H1 (cell line): Measurements from ENCODE around the gene RBMS2. TPM values are rescaled to one million over a fixed set of nuclear protein-coding genes. Genes with fewer than 3 reads are reported as not detected.

ENCODE experiments used
- CTCF ChIA-PET: fragments of 300-600 bp; sonication (Branson Sonifier 250); formaldehyde crosslinking; loops from one replicate; lab custom pipeline; 2021; ENCODE audit not compliant: partially characterized antibody; lab: Charles Lee
- POLR2A ChIA-PET: fragments of 300-600 bp; sonication (Branson Sonifier 250); formaldehyde crosslinking; loops from one replicate; lab custom pipeline; 2021; ENCODE audit warnings: inconsistent platforms; ENCODE audit not compliant: partially characterized antibody; lab: Charles Lee
- DNase-seq, 2 experiments: peaks; one replicate each; pipeline versions ENCODE4 v3.0.0 to v3.0.0-alpha.2; 2010 to 2022; ENCODE audit warnings: low spot score in 2 of 2, low read depth in 1 of 2, mixed read lengths in 1 of 2
- FAIRE-seq: peaks from 2 replicates; lab custom pipeline; 2011; peaks lifted over from hg19 to GRCh38; lab: Jason Lieb, UNC
- H2AFZ ChIP-seq: 2 replicates; pipeline ENCODE4 v1.8.1; 2012; ENCODE audit warnings: low read length, inconsistent platforms
- H2AK5ac ChIP-seq: 2 replicates; pipeline ENCODE4 v1.6.1; 2013; ENCODE audit warnings: low read depth, low read length
- H2BK120ac ChIP-seq: replicated peaks from 2 replicates; pipeline ENCODE3; 2013; ENCODE audit warnings: low read depth, low read length, inconsistent platforms
- H2BK12ac ChIP-seq: 2 replicates; pipeline ENCODE4 v1.6.1; 2013; ENCODE audit warnings: low read depth, low read length
- H2BK15ac ChIP-seq: 2 replicates; pipeline ENCODE4 v1.6.1; 2013; ENCODE audit warnings: low read length
- H2BK20ac ChIP-seq: 2 replicates; pipeline ENCODE4 v1.6.1; 2013; ENCODE audit warnings: low read length
- H2BK5ac ChIP-seq: 2 replicates; pipeline ENCODE4 v1.6.1; 2013; ENCODE audit warnings: low read depth, low read length
- H3K14ac ChIP-seq: 2 replicates; pipeline ENCODE4 v1.6.1; 2013; ENCODE audit warnings: inconsistent platforms; ENCODE audit not compliant: insufficient read length
- H3K18ac ChIP-seq: 2 replicates; pipeline ENCODE4 v1.6.1; 2013; ENCODE audit warnings: low read length; ENCODE audit errors: extremely low read depth
- H3K23ac ChIP-seq: 2 replicates; pipeline ENCODE4 v1.6.1; 2013; ENCODE audit warnings: inconsistent platforms; ENCODE audit not compliant: insufficient read length
- H3K23me2 ChIP-seq: 2 replicates; pipeline ENCODE4 v1.6.1; 2013; ENCODE audit warnings: low read depth, low read length
- H3K27ac ChIP-seq: 2 replicates; pipeline ENCODE4 v1.6.1; 2011; ENCODE audit warnings: low read depth, low read length, inconsistent platforms
- H3K27me3 ChIP-seq, 4 experiments: replicated peaks in 1 of 4; 1 replicate in 1 of 4; 2 replicates in 3 of 4; pipeline versions ENCODE4 v1.6.1 to v1.8.1; 2011 to 2013; ENCODE audit warnings: low read length in 3 of 4, mild to moderate bottlenecking in 3 of 4, inconsistent platforms in 2 of 4, mixed read lengths in 2 of 4, moderate library complexity in 1 of 4; ENCODE audit not compliant: control insufficient read depth in 3 of 4, insufficient read depth in 3 of 4; ENCODE audit errors: extremely low read depth in 1 of 4
- H3K36me3 ChIP-seq, 4 experiments: 2 replicates each; pipeline versions ENCODE4 v1.6.1 to v1.8.1; 2011 to 2013; ENCODE audit warnings: mild to moderate bottlenecking in 4 of 4, low read length in 3 of 4, moderate library complexity in 2 of 4, control low read depth in 1 of 4, inconsistent platforms in 1 of 4; ENCODE audit not compliant: insufficient read depth in 4 of 4, control insufficient read depth in 2 of 4
- H3K4ac ChIP-seq: replicated peaks from 2 replicates; pipeline ENCODE3; 2013; ENCODE audit warnings: low read length, low read depth, mixed read lengths, inconsistent platforms; ENCODE audit not compliant: insufficient read length
- H3K4me1 ChIP-seq, 4 experiments: replicated peaks in 1 of 4; 1 replicate in 1 of 4; 2 replicates in 3 of 4; pipeline versions ENCODE4 v1.6.1 to v1.8.1; 2011 to 2013; ENCODE audit warnings: low read length in 3 of 4, inconsistent platforms in 2 of 4, mixed read lengths in 1 of 4; ENCODE audit not compliant: insufficient read depth in 4 of 4, control insufficient read depth in 3 of 4
- H3K4me2 ChIP-seq, 2 experiments: 2 replicates each; pipeline versions ENCODE4 v1.6.1 to v1.8.1; 2011 to 2013; ENCODE audit warnings: low read depth in 2 of 2, low read length in 2 of 2, control low read depth in 1 of 2, inconsistent platforms in 1 of 2, mild to moderate bottlenecking in 1 of 2; ENCODE audit not compliant: insufficient read depth in 1 of 2
- H3K4me3 ChIP-seq, 4 experiments: fragments of 200-600, 300-600 bp in 1 of 4; sonication (generic), shearing (Covaris generic), sonication (Bioruptor Twin) in 1 of 4; 2 replicates each; pipeline versions ENCODE4 v1.5.1 to v1.8.1; 2011 to 2016; ENCODE audit warnings: low read length in 4 of 4, low read depth in 3 of 4, control low read depth in 2 of 4, inconsistent platforms in 2 of 4, mild to moderate bottlenecking in 2 of 4, mixed read lengths in 1 of 4, moderate library complexity in 1 of 4; ENCODE audit not compliant: insufficient read depth in 2 of 4; ENCODE audit errors: extremely low read depth in 1 of 4
- H3K56ac ChIP-seq: replicated peaks from 2 replicates; pipeline ENCODE3; 2013; ENCODE audit warnings: low read depth, mild to moderate bottlenecking, mixed read lengths, low read length, inconsistent platforms; ENCODE audit not compliant: insufficient read length
- H3K79me1 ChIP-seq: 2 replicates; pipeline ENCODE4 v1.6.1; 2013; ENCODE audit warnings: low read depth, low read length, control low read depth
- H3K79me2 ChIP-seq, 2 experiments: 2 replicates each; pipeline versions ENCODE4 v1.6.1 to v1.8.1; 2012 to 2013; ENCODE audit warnings: low read length in 2 of 2, mild to moderate bottlenecking in 2 of 2, inconsistent platforms in 1 of 2; ENCODE audit not compliant: insufficient read depth in 2 of 2, control insufficient read depth in 1 of 2
- H3K9ac ChIP-seq, 4 experiments: replicated peaks in 1 of 4; 1 replicate in 1 of 4; 2 replicates in 3 of 4; pipeline versions ENCODE4 v1.6.1 to v1.8.1; 2011 to 2013; ENCODE audit warnings: low read depth in 3 of 4, low read length in 3 of 4, control low read depth in 2 of 4, mild to moderate bottlenecking in 2 of 4, moderate library complexity in 2 of 4, inconsistent platforms in 1 of 4; ENCODE audit errors: extremely low read depth in 1 of 4
- H3K9me3 ChIP-seq, 2 experiments: 2 replicates each; pipeline versions ENCODE4 v1.6.1 to v1.8.1; 2012 to 2013; ENCODE audit warnings: mild to moderate bottlenecking in 2 of 2, moderate library complexity in 2 of 2, control low read depth in 1 of 2, inconsistent platforms in 1 of 2, low read depth in 1 of 2, low read length in 1 of 2, mixed read lengths in 1 of 2; ENCODE audit not compliant: insufficient read depth in 2 of 2
- H4K20me1 ChIP-seq, 2 experiments: replicated peaks in 1 of 2; 2 replicates each; pipeline versions ENCODE3 to v1.8.1; 2011 to 2013; ENCODE audit warnings: inconsistent platforms in 2 of 2, low read length in 2 of 2, mild to moderate bottlenecking in 1 of 2; ENCODE audit not compliant: insufficient read depth in 2 of 2, control insufficient read depth in 1 of 2
- H4K5ac ChIP-seq: 2 replicates; pipeline ENCODE4 v1.6.1; 2013; ENCODE audit warnings: low read length, low read depth, mixed read lengths, inconsistent platforms; ENCODE audit not compliant: insufficient read length
- H4K8ac ChIP-seq: 2 replicates; pipeline ENCODE4 v1.8.0; 2013; ENCODE audit warnings: mild to moderate bottlenecking, moderate library complexity, low read length, inconsistent platforms; ENCODE audit not compliant: insufficient read depth; ENCODE audit errors: extremely low read depth
- H4K91ac ChIP-seq: replicated peaks from 2 replicates; pipeline ENCODE3; 2013; ENCODE audit warnings: low read length, mixed read lengths, inconsistent platforms; ENCODE audit not compliant: insufficient read length
- BRCA1 ChIP-seq: IDR thresholded peaks from 2 replicates; pipeline ENCODE4 v1.6.1; 2012; ENCODE audit warnings: low read depth, low read length, improper control_type of control experiment
- CBX5 ChIP-seq: fragments of 300-800, 300-1000 bp; sonication (generic); IDR thresholded peaks from 2 replicates; pipeline ENCODE4 v1.7.1; 2016; ENCODE audit warnings: antibody characterized with exemption, low read length, low read depth
- GABPA ChIP-seq: IDR thresholded peaks from 2 replicates; pipeline ENCODE4 v1.6.1; 2011; ENCODE audit warnings: mild to moderate bottlenecking, low read length, moderate library complexity, borderline replicate concordance; ENCODE audit not compliant: insufficient read depth
- KDM4A ChIP-seq: IDR thresholded peaks from one replicate; pipeline ENCODE4 v1.7.1; 2012; ENCODE audit warnings: low read depth, mild to moderate bottlenecking, moderate library complexity, low read length, inconsistent platforms; ENCODE audit not compliant: severe bottlenecking
- WGBS, 2 experiments: shearing (Covaris generic) in 1 of 2; methylation state at CpG; one replicate each; pipeline versions ENCODE4 v1.1.6 to v1.1.7; 2013 to 2015; ENCODE audit warnings: low lambda C conversion rate in 2 of 2, mixed read lengths in 2 of 2, inconsistent platforms in 1 of 2, low coverage in 1 of 2, missing lambda C conversion rate in 1 of 2; ENCODE audit not compliant: insufficient replicate concordance in 2 of 2, insufficient coverage in 1 of 2, insufficient read length in 1 of 2; ENCODE audit errors: extremely low coverage in 1 of 2, missing lambda C conversion rate in 1 of 2; 5-methylcytosine and 5-hydroxymethylcytosine counted together
- polyA plus RNA-seq, 7 experiments: library from polyadenylated mRNA; depleted of rRNA in 3 of 7; stranded (reverse) in 5 of 7; unstranded in 2 of 7; fragments of >200 nt in 5 of 7; fragments of 200-250 nt in 2 of 7; gene quantifications; 1 replicate in 5 of 7; 2 replicates in 1 of 7; 4 replicates in 1 of 7; pipeline versions ENCODE4 v1.2.1 to v1.2.3, GENCODE V29; 2011 to 2013; ENCODE audit warnings: missing spikeins in 2 of 7, mixed read lengths in 2 of 7
- total RNA-seq: library from RNA; stranded (reverse); fragmentation: NEBNext Ultra II Directional; extraction: Animal tissue kit (Norgen Biotek cat#: 25700); gene quantifications from 2 replicates; pipeline ENCODE4 v1.2.1, GENCODE V29; 2021

RBMS2 gene
- total and polyA plus RNA-seq, 2 of the 8 experiments (the other 6 are each of a cell fraction or from before 2014, with no cell fraction given): 9.6 to 31.3 TPM

GRCh38 chr12:56585098-56585497, 63.5 kb downstream of the RBMS2 start:
- Histone ChIP-seq H3K79me2 (no peaks in the 10 kb centered on the region), H3K4ac (no peak overlapping the region), H3K4me3 (no peak overlapping the region), H3K27ac (no peak overlapping the region), H2AK5ac (no peak overlapping the region), H2BK120ac (no peak overlapping the region), H3K23ac (no peak overlapping the region), H2BK12ac (no peak overlapping the region), H3K4me1 (peaks cover 4 to 11% (median 7%) of the 10 kb centered on the region in 4 experiments; a peak in 5 of 7 replicates), H3K79me1 (no peaks in the 10 kb centered on the region), H2BK5ac (no peak overlapping the region), H2AFZ (no peak overlapping the region), H3K23me2 (no peaks in the 10 kb centered on the region), H4K20me1 (peaks cover 0 to 1% of the 10 kb centered on the region in 2 experiments), H3K14ac (no peak overlapping the region), H3K36me3 (peaks cover 0 to 2% (median 0%) of the 10 kb centered on the region in 4 experiments; a peak in 4 of 8 replicates), H4K91ac (no peak overlapping the region), H3K4me2 (no peak overlapping the region), H2BK20ac (no peak overlapping the region), H3K9ac (no peak overlapping the region), H4K5ac (no peak overlapping the region), H3K9me3 (no peaks in the 10 kb centered on the region), H2BK15ac (no peak overlapping the region), H3K56ac (no peak overlapping the region), H3K18ac (no peak overlapping the region), H3K27me3 (no peaks in the 10 kb centered on the region), H4K8ac (no peak overlapping the region)
- CTCF ChIA-PET: interaction anchor here (0.6 to 15.9 kb wide), 4 partner anchors 7 to 80 kb away, joined by 3 to 279 read pairs (median 114); partner anchors contain the start of gene RBMS2
- POLR2A ChIA-PET: interaction anchor here (0.7 to 1.5 kb wide), 2 partner anchors 8 to 576 kb away, joined by 3 read pairs; no protein-coding TSS in a partner anchor
- TF ChIP-seq GABPA: no peak
- TF ChIP-seq CBX5: no peak
- TF ChIP-seq KDM4A: no peak
- no peak for TF ChIP-seq BRCA1
- 95% methylated on average over 4 of the region's 4 CpGs; no CpG with 5 or more reads in 1 of the 2 experiments for WGBS, 2 experiments
- FAIRE-seq (no peak), DNase-seq (no peak)
